Measurements from ENCODE around the gene PLEKHG5. TPM values are rescaled to one million over a fixed set of nuclear protein-coding genes. Genes with fewer than 3 reads are reported as not detected.
"Not testable (repeated sequence)": the region's sequence is repeated elsewhere in the genome, so short reads cannot be mapped to it uniquely, and the experiment has no call there.

The PLEKHG5 gene
- total and polyA plus RNA-seq, 9 donors: 2.0 to 13.1 (median 9.4) TPM

DNA sequence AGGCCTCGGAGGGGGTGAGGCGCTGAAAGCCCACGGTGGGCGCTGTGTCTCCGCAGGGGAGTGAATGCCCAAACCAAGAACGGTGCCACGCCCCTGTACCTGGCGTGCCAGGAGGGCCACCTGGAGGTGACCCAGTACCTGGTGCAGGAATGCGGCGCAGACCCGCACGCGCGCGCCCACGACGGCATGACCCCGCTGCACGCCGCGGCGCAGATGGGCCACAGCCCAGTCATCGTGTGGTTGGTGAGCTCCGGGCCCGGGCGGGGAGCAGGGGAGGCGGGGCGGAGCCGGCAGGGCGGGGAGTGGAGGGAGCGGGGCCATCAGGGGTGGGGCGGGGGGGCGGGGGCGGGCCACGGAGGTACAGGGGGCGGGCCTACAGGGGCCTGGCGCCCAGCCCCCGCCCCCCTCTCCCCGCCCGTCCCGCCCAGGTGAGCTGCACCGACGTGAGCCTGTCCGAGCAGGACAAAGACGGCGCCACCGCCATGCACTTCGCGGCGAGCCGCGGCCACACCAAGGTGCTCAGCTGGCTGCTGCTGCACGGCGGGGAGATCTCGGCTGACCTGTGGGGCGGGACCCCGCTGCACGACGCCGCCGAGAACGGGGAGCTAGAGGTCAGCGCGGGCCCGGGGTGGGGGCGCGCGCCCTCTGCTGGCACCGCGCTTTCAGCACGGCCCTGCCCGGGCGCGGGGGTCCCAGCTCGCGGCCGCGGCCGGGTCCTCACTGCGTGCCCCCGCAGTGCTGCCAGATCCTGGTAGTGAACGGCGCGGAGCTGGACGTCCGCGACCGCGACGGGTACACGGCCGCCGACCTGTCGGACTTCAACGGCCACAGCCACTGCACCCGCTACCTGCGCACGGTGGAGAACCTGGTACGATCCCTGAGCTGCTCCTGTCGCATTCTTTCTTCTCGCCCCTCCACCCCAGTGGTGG lies 51.0 kb downstream of the PLEKHG5 start:
- no peak for TF ChIP-seq EP300 (IDR thresholded peaks at IDR 0.05)
- TF ChIP-seq, protein P1, sequence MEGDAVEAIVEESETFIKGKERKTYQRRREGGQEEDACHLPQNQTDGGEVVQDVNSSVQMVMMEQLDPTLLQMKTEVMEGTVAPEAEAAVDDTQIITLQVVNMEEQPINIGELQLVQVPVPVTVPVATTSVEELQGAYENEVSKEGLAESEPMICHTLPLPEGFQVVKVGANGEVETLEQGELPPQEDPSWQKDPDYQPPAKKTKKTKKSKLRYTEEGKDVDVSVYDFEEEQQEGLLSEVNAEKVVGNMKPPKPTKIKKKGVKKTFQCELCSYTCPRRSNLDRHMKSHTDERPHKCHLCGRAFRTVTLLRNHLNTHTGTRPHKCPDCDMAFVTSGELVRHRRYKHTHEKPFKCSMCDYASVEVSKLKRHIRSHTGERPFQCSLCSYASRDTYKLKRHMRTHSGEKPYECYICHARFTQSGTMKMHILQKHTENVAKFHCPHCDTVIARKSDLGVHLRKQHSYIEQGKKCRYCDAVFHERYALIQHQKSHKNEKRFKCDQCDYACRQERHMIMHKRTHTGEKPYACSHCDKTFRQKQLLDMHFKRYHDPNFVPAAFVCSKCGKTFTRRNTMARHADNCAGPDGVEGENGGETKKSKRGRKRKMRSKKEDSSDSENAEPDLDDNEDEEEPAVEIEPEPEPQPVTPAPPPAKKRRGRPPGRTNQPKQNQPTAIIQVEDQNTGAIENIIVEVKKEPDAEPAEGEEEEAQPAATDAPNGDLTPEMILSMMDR (IDR thresholded peaks at IDR 0.05): no peak
- TF ChIP-seq POLR2A (IDR thresholded peaks at IDR 0.05): no peak
- no peak for DNase-seq
- 5 to 8% (median 6%) methylated on average over 50 to 98 of the region's 101 CpGs for WGBS, 3 donors
- Histone ChIP-seq H3K27me3 (no peaks in the 10 kb centered on the region), H3K27ac (no peak overlapping the region), H3K4me1 (ENCODE audit: insufficient read depth) (peaks cover 1% of the 10 kb centered on the region), H3K4me3 (no peak overlapping the region), H3K9me3 (no peaks in the 10 kb centered on the region), H3K36me3 (no peaks in the 10 kb centered on the region)
- intact Hi-C loops (cut with DNase I): no loop called here

DNA sequence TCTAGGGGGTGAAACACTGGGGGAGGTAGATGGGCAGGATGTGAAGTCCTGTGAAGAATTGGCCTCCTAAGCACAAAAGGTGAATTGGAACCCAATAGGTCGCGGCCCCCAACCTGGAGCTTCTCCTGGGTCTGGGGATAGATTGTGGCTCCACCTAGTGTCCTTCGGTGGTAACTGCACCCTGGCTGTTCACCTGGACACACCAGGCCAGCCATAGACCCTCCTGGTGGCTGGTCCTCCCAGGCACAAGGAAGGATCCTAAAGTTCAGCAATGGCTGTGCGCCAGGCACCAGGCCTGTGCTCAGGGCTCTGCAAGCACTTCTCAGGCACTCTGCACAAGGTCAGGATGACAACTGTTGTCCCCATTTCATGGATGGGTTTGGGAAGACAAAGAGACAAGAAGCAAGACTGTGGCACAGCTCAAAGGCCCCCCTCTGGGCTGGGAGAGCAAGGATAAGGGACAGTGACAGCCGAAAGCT lies 53.4 kb downstream of the PLEKHG5 start:
- peak; percentile 53 to 71 (median 68) for DNase-seq
- no peak for TF ChIP-seq EP300 (IDR thresholded peaks at IDR 0.05)
- no peak for TF ChIP-seq POLR2A (IDR thresholded peaks at IDR 0.05)
- TF ChIP-seq, protein P1 (IDR thresholded peaks at IDR 0.05): peak; percentile 59 to 71 (median 61)
- H3K27me3 ChIP-seq: no peaks in the 10 kb centered on the region
- H3K36me3 ChIP-seq: no peaks in the 10 kb centered on the region
- H3K27ac ChIP-seq: no peak overlapping the region
- WGBS, 3 donors: 7 to 21% (median 19%) methylated on average over 5 of the region's 5 CpGs
- intact Hi-C loops (cut with DNase I): loop anchor here in 1 of 4 donors (10.0 kb wide), 1 partner anchor 193 kb away; the partner anchor contains the start of gene HES3
- H3K4me3 ChIP-seq: no peak overlapping the region
- no peaks in the 10 kb centered on the region for H3K9me3 ChIP-seq
- H3K4me1 ChIP-seq (ENCODE audit: insufficient read depth): peaks cover 1% of the 10 kb centered on the region

DNA sequence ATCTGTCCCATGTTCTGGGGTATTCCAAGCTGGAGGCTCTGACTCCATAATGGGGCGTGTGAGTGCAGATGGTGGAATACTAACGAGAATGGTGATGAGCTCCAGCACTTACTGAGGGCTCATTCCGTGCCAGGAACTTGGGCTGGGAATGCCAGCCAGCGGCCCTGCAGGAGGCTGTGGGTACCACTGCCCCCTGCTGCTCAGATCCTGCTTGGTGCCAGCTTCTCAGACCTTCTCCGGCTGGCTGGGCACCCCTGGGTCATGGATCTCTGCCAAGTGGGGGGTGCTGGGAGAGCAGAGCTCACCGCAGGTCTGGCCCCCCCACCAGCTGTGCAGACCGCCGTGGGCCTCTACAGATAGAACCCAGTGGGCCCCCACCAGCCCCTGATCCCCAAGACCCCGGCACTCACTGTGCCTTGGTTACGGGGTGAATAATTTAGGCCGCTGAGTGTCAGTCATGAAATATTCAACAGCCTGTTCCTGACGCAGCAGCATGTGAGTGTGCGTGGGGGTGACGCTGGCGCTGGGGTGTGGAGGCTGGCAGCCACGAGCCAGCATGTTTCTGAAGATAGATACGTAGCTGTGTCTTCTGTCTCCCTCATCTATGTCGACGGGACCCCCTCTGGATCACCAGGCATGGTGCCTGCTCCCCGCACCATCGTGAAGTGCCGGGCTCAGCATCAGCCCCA lies 54.3 kb downstream of the PLEKHG5 start:
- not testable (repeated sequence) for H3K4me3 ChIP-seq; H3K27ac ChIP-seq; H3K4me1 ChIP-seq (ENCODE audit: insufficient read depth); H3K9me3 ChIP-seq; DNase-seq; H3K27me3 ChIP-seq; H3K36me3 ChIP-seq
- WGBS, 3 donors: 34 to 48% (median 46%) methylated on average over 21 to 22 of the region's 22 CpGs
- intact Hi-C loops (cut with DNase I): loop anchor here in 1 of 4 donors (10.0 kb wide), 1 partner anchor 192 kb away; the partner anchor contains the start of gene HES3

DNA sequence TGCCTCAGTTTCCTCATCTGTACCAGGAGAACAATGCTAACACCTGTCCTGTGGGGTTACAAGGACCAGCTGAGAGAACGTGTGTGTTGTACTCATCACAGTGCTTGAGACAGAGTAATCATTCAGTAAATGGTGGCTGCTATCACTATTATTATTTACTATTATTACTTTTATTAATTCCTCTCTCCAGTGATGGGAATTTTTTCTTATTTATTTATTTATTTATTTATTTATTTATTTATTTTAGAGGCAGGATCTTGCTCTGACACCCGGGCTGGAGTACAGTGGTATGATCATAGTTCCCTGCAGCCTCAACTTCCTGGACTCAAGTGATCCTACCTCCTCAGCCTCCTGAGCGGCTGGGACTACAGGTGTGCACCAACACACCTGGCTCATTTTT lies 55.2 kb downstream of the PLEKHG5 start:
- intact Hi-C loops (cut with DNase I): loop anchor here in 1 of 4 donors (10.0 kb wide), 1 partner anchor 191 kb away; the partner anchor contains the start of gene HES3
- not testable (repeated sequence) for H3K4me1 ChIP-seq (ENCODE audit: insufficient read depth); H3K27ac ChIP-seq; H3K4me3 ChIP-seq; H3K36me3 ChIP-seq; DNase-seq; H3K27me3 ChIP-seq; H3K9me3 ChIP-seq
- 72 to 77% (median 73%) methylated on average over 3 of the region's 3 CpGs for WGBS, 3 donors

DNA sequence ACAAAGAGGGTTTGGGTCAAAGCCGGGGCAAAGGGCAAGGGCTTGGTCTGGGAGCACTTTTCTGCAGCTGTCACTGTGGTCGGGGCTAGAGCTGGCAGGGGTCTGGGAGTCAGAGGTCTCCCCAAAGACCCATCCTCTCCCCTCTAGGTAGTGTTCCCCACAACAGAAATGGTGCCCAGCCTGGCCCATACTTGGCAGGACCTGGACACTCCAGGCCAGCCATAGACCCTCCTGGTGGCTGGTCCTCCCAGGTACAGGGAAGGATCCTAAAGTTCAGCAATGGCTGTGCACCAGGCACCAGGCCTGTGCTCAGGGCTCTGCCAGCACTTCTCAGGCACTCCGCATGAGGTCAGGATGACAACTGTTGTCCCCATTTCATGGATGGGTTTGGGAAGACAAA lies 55.9 kb downstream of the PLEKHG5 start:
- intact Hi-C loops (cut with DNase I): loop anchor here in 1 of 4 donors (10.0 kb wide), 1 partner anchor 191 kb away; the partner anchor contains the start of gene HES3

More for the DNA sequence above, 55.9 kb downstream of the PLEKHG5 start:
- H3K4me3 ChIP-seq: no peak overlapping the region
- no peak for TF ChIP-seq EP300 (IDR thresholded peaks at IDR 0.05)
- TF ChIP-seq, protein P1 (IDR thresholded peaks at IDR 0.05): no peak
- TF ChIP-seq POLR2A (IDR thresholded peaks at IDR 0.05): no peak
- DNase-seq: no peak
- no peaks in the 10 kb centered on the region for H3K27me3 ChIP-seq
- WGBS, 3 donors: 62 to 81% (median 69%) methylated on average over 3 of the region's 3 CpGs
- no peaks in the 10 kb centered on the region for H3K9me3 ChIP-seq
- no peak overlapping the region for H3K27ac ChIP-seq
- no peaks in the 10 kb centered on the region for H3K36me3 ChIP-seq
- peaks cover 1% of the 10 kb centered on the region for H3K4me1 ChIP-seq (ENCODE audit: insufficient read depth)
